Caco-2 (cell line): ENCODE measurements around the gene AIFM3. TPM values are rescaled to one million over a fixed set of nuclear protein-coding genes. Genes with fewer than 3 reads are reported as not detected.

Experiments used
- BruUV-seq: library from RNA; stranded (reverse); fragments of 400-500 nt; replicated peaks from 2 replicates; lab custom pipeline; 2021; lab: Mats Ljungman, UMichigan
- CTCF ChIA-PET: fragments of 300-600 bp; sonication (Branson Sonifier 250); formaldehyde crosslinking; loops from one replicate; lab custom pipeline; 2022; ENCODE audit warnings: antibody characterized with exemption; lab: Charles Lee
- POLR2A ChIA-PET: fragments of 300-600 bp; sonication (Branson Sonifier 250); formaldehyde crosslinking; loops from one replicate; lab custom pipeline; 2022; ENCODE audit warnings: antibody characterized with exemption; lab: Charles Lee
- DNase-seq, 2 experiments: peaks; one replicate each; pipeline versions ENCODE4 v3.0.0 to v3.0.0-alpha.2; 2020 to 2022
- H3K27me3 ChIP-seq: replicated peaks from 2 replicates; pipeline ENCODE4 v1.6.0; 2011; ENCODE audit warnings: low read length; ENCODE audit not compliant: control insufficient read depth, insufficient read depth
- H3K36me3 ChIP-seq: 2 replicates; pipeline ENCODE4 v1.5.1; 2011; ENCODE audit warnings: low read length; ENCODE audit not compliant: control insufficient read depth, insufficient read depth
- H3K4me1 ChIP-seq: fragments of 250-450 bp; sonication (Bioruptor Pico); 2 replicates; pipeline ENCODE4 v1.5.1; 2020; ENCODE audit warnings: mild to moderate bottlenecking
- H3K4me3 ChIP-seq: 2 replicates; pipeline ENCODE4 v1.5.1; 2011; ENCODE audit warnings: low read depth, mild to moderate bottlenecking, control low read depth, low read length
- H3K9me3 ChIP-seq: fragments of 250-450 bp; sonication (Bioruptor Pico); 2 replicates; pipeline ENCODE4 v1.5.1; 2020; ENCODE audit warnings: mild to moderate bottlenecking, moderate library complexity
- H3K27ac Mint-ChIP-seq: one replicate; pipeline ENCODE4 v1.8.0; 2022; ENCODE audit warnings: mixed read lengths; ENCODE audit not compliant: unreplicated experiment
- H3K27me3 Mint-ChIP-seq: one replicate; pipeline ENCODE4 v1.8.0; 2022; ENCODE audit warnings: mixed read lengths; ENCODE audit not compliant: insufficient read depth, unreplicated experiment
- H3K36me3 Mint-ChIP-seq: one replicate; pipeline ENCODE4 v1.8.0; 2022; ENCODE audit warnings: mild to moderate bottlenecking, mixed read lengths; ENCODE audit not compliant: insufficient read depth, unreplicated experiment
- H3K4me1 Mint-ChIP-seq: one replicate; pipeline ENCODE4 v1.8.0; 2022; ENCODE audit warnings: low read depth, mixed read lengths; ENCODE audit not compliant: unreplicated experiment
- H3K4me3 Mint-ChIP-seq: one replicate; pipeline ENCODE4 v1.8.0; 2022; ENCODE audit warnings: mild to moderate bottlenecking, moderate library complexity, mixed read lengths; ENCODE audit not compliant: unreplicated experiment
- H3K9me3 Mint-ChIP-seq: one replicate; pipeline ENCODE4 v1.8.0; 2022; ENCODE audit warnings: mixed read lengths; ENCODE audit not compliant: unreplicated experiment
- CTCF ChIP-seq, 2 experiments: fragments of 200-600 bp in 1 of 2; IDR thresholded peaks; 1 replicate in 1 of 2; 2 replicates in 1 of 2; pipeline versions ENCODE4 v1.5.1 to v1.8.0; 2011 to 2022; ENCODE audit warnings: antibody characterized with exemption in 1 of 2, control low read depth in 1 of 2, inconsistent platforms in 1 of 2, low read depth in 1 of 2, low read length in 1 of 2, mild to moderate bottlenecking in 1 of 2, moderate library complexity in 1 of 2; ENCODE audit not compliant: insufficient read depth in 1 of 2, severe bottlenecking in 1 of 2, unreplicated experiment in 1 of 2
- intact Hi-C: fragments of 100-400 bp; cut with micrococcal nuclease; formaldehyde crosslinking; loops from one replicate; pipeline ENCODE4 v1.10.0; 2022; ENCODE audit not compliant: unreplicated experiment
- total RNA-seq: library from RNA; stranded (reverse); gene quantifications from 2 replicates; pipeline ENCODE4 v1.2.3, GENCODE V29; 2022

Gene AIFM3
- total RNA-seq, 1 experiment from 2014 or later: 0.73 TPM

- ChIA-PET POLR2A (no interaction called here), CTCF (no interaction called here)
- Mint-ChIP-seq H3K9me3 (no peaks in the 10 kb centered on the region), H3K36me3 (peaks cover 14% of the 10 kb centered on the region), H3K27ac (no peak overlapping the region), H3K27me3 (no peaks in the 10 kb centered on the region), H3K4me1 (no peaks in the 10 kb centered on the region), H3K4me3 (no peak overlapping the region)
- Histone ChIP-seq H3K4me3 (no peak overlapping the region), H3K4me1 (peaks cover 13% of the 10 kb centered on the region; the same call in 1 of the 2 replicates), H3K9me3 (no peaks in the 10 kb centered on the region), H3K27me3 (no peaks in the 10 kb centered on the region), H3K36me3 (no peaks in the 10 kb centered on the region)
- intact Hi-C loops: no loop called here
- DNase-seq: no peak
- TF ChIP-seq CTCF (IDR thresholded peaks at IDR 0.05; ENCODE audit: insufficient read depth in 1 of 2, low read depth in 1 of 2, low read length in 1 of 2, severe bottlenecking in 1 of 2, unreplicated experiment in 1 of 2): no peak
- no TSS peak for BruUV-seq
These were observed 18.7 kb downstream of the AIFM3 start for GRCh38 chr22:20985720-20986119.

- Mint-ChIP-seq H3K27me3 (no peaks in the 10 kb centered on the region), H3K27ac (no peak overlapping the region), H3K36me3 (peaks cover 17% of the 10 kb centered on the region), H3K4me3 (no peak overlapping the region), H3K4me1 (no peaks in the 10 kb centered on the region), H3K9me3 (no peaks in the 10 kb centered on the region)
- TF ChIP-seq CTCF (IDR thresholded peaks at IDR 0.05; ENCODE audit: insufficient read depth in 1 of 2, low read depth in 1 of 2, low read length in 1 of 2, severe bottlenecking in 1 of 2, unreplicated experiment in 1 of 2): no peak
- no peaks in the 10 kb centered on the region for H3K27me3 ChIP-seq
- intact Hi-C loops: no loop called here
- DNase-seq: no peak
- H3K36me3 ChIP-seq: no peaks in the 10 kb centered on the region
- CTCF ChIA-PET: no interaction called here
- no peak overlapping the region for H3K4me3 ChIP-seq
- H3K4me1 ChIP-seq: peaks cover 7% of the 10 kb centered on the region; the same call in 1 of the 2 replicates
- POLR2A ChIA-PET: no interaction called here
- H3K9me3 ChIP-seq: no peaks in the 10 kb centered on the region
- BruUV-seq: no TSS peak
These were observed 19.3 kb downstream of the AIFM3 start for GRCh38 chr22:20986365-20986764.

GRCh38 chr22:20987375-20987774, 20.3 kb downstream of the AIFM3 start:
- POLR2A ChIA-PET: no interaction called here
- Mint-ChIP-seq H3K4me1 (no peaks in the 10 kb centered on the region), H3K4me3 (no peak overlapping the region), H3K27me3 (no peaks in the 10 kb centered on the region), H3K9me3 (no peaks in the 10 kb centered on the region), H3K36me3 (peaks cover 9% of the 10 kb centered on the region), H3K27ac (no peak overlapping the region)
- Histone ChIP-seq H3K4me1 (peaks cover 6% of the 10 kb centered on the region; the same call in 1 of the 2 replicates), H3K27me3 (no peaks in the 10 kb centered on the region), H3K9me3 (no peaks in the 10 kb centered on the region), H3K36me3 (no peaks in the 10 kb centered on the region; the same call in 1 of the 2 replicates), H3K4me3 (no peak overlapping the region)
- no peak for DNase-seq
- no peak for TF ChIP-seq CTCF (IDR thresholded peaks at IDR 0.05; ENCODE audit: insufficient read depth in 1 of 2, low read depth in 1 of 2, low read length in 1 of 2, severe bottlenecking in 1 of 2, unreplicated experiment in 1 of 2)
- BruUV-seq: no TSS peak
- intact Hi-C loops: no loop called here
- CTCF ChIA-PET: no interaction called here
